Prostate gland (tissue), 2 donors: Measurements from ENCODE around the gene TBC1D13.

ENCODE experiments used
- POLR2A ChIP-seq: fragments of 450-650 bp; IDR thresholded peaks from one replicate; pipeline ENCODE4 v1.6.1; 2016; ENCODE audit warnings: antibody characterized with exemption, mild to moderate bottlenecking
- POLR2AphosphoS5 ChIP-seq: sonication (generic); formaldehyde crosslinking; IDR thresholded peaks from one replicate; pipeline ENCODE4 v1.6.1; 2017; ENCODE audit warnings: antibody characterized with exemption
- TF ChIP-seq, protein P1 (sequence below), 4 experiments: fragments of 200-600 bp in 2 of 4; fragments of 450-650 bp in 2 of 4; sonication (generic) in 2 of 4; IDR thresholded peaks; 1 replicate in 3 of 4; 2 replicates in 1 of 4; pipeline ENCODE4 v1.5.1; 2016 to 2019; ENCODE audit warnings: antibody characterized with exemption in 4 of 4, mild to moderate bottlenecking in 2 of 4, moderate library complexity in 2 of 4

DNA sequence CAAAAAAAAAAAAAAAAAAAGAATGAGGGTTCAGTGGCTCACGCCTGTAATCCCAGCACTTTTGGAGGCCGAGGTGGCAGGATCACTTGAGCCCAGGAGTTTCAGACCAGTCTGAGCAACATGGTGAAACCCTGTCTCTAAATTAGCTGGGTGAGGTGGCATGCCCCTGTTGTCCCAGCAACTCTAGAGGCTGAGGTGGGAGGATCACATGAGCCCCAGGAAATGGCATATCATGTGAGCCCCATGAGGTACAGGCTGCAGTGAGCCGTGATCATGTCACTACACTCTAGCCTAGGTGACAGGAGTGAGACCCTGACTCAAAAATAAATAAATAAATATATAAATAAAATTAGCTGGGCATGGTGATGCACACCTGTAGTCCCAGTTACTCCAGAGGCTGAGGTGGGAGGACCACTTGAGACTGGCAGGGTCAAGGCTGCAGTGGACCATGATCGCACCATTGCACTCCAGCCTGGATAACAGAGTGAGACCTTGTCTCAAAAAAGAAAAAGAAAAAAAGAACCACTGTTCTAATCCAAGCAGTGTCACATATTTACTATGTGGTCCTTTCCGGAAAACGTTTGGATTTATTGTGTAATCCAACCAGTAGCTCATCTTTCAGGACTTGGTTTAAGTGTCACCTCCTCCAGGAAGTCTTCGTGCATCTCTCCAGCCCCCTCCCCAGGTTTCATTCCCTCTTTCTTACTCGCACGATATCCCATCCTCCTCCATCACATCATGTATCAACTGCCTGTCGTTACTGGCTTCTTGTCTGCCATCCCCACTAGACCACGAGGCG lies 54.8 kb downstream of the TBC1D13 start:
- TF ChIP-seq POLR2A (no peak), POLR2AphosphoS5 (no peak)
- TF ChIP-seq, protein P1, sequence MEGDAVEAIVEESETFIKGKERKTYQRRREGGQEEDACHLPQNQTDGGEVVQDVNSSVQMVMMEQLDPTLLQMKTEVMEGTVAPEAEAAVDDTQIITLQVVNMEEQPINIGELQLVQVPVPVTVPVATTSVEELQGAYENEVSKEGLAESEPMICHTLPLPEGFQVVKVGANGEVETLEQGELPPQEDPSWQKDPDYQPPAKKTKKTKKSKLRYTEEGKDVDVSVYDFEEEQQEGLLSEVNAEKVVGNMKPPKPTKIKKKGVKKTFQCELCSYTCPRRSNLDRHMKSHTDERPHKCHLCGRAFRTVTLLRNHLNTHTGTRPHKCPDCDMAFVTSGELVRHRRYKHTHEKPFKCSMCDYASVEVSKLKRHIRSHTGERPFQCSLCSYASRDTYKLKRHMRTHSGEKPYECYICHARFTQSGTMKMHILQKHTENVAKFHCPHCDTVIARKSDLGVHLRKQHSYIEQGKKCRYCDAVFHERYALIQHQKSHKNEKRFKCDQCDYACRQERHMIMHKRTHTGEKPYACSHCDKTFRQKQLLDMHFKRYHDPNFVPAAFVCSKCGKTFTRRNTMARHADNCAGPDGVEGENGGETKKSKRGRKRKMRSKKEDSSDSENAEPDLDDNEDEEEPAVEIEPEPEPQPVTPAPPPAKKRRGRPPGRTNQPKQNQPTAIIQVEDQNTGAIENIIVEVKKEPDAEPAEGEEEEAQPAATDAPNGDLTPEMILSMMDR (IDR thresholded peaks at IDR 0.05), result no peak
